Limb (tissue), 2 donors: ENCODE results near the gene APEH.

Experiments used
- DNase-seq, 2 donors: peaks; one replicate each; pipeline ENCODE4 v3.0.0-alpha.2; 2016; ENCODE audit errors: extremely low spot score in 2 of 2

The APEH gene

GRCh38 chr3:49725906-49726681, 51.9 kb downstream of the APEH start:
- no peak for DNase-seq

GRCh38 chr3:49727154-49727923, 53.2 kb downstream of the APEH start:
- DNase-seq, result no peak

GRCh38 chr3:49727924-49728361, 53.8 kb downstream of the APEH start:
- DNase-seq, result no peak

- DNase-seq, result no peak
These were observed 55.9 kb downstream of the APEH start for GRCh38 chr3:49729966-49730609.

- no peak for DNase-seq
These were observed 58.4 kb downstream of the APEH start for GRCh38 chr3:49732597-49732996.

- no peak for DNase-seq
These were observed 59.4 kb downstream of the APEH start for GRCh38 chr3:49733551-49733950.
